H1 (cell line): Measurements from ENCODE around the gene PLK5. TPM values are rescaled to one million over a fixed set of nuclear protein-coding genes. Genes with fewer than 3 reads are reported as not detected.
A peak's percentile ranks its signal among the peaks of the same experiment; 100 is the strongest.

Experiments used
- BCL11A ChIP-seq, 2 experiments: IDR thresholded peaks; one replicate each; pipeline ENCODE4 v1.6.1; 2011; ENCODE audit warnings: low read depth in 2 of 2, low read length in 2 of 2, mild to moderate bottlenecking in 2 of 2
- BRCA1 ChIP-seq: IDR thresholded peaks from 2 replicates; pipeline ENCODE4 v1.6.1; 2012; ENCODE audit warnings: low read depth, low read length, improper control_type of control experiment
- FOSL1 ChIP-seq: IDR thresholded peaks from 2 replicates; pipeline ENCODE4 v1.6.1; 2011; ENCODE audit warnings: mild to moderate bottlenecking, low read depth, low read length, moderate library complexity; ENCODE audit not compliant: insufficient read depth
- KDM4A ChIP-seq: IDR thresholded peaks from one replicate; pipeline ENCODE4 v1.7.1; 2012; ENCODE audit warnings: low read depth, mild to moderate bottlenecking, moderate library complexity, low read length, inconsistent platforms; ENCODE audit not compliant: severe bottlenecking
- PHF8 ChIP-seq: fragments of 200-600 bp; sonication (generic); conservative IDR thresholded peaks from 2 replicates; pipeline ENCODE4 v1.7.1; 2012; ENCODE audit warnings: low read depth, mild to moderate bottlenecking, inconsistent platforms, low read length, moderate library complexity
- RAD21 ChIP-seq, 2 experiments: IDR thresholded peaks in 1 of 2; conservative IDR thresholded peaks in 1 of 2; 2 replicates each; pipeline ENCODE4 v1.6.1; 2011; ENCODE audit warnings: low read depth in 2 of 2, low read length in 2 of 2, improper control_type of control experiment in 1 of 2, inconsistent platforms in 1 of 2, mild to moderate bottlenecking in 1 of 2, moderate library complexity in 1 of 2
- RBBP5 ChIP-seq: IDR thresholded peaks from 2 replicates; pipeline ENCODE4 v1.7.1; 2012; ENCODE audit warnings: low read depth, mild to moderate bottlenecking, inconsistent platforms, low read length, moderate library complexity, borderline replicate concordance
- TCF12 ChIP-seq: IDR thresholded peaks from 2 replicates; pipeline ENCODE4 v1.6.1; 2011; ENCODE audit warnings: low read depth, mild to moderate bottlenecking, low read length
- polyA plus RNA-seq, 7 experiments: library from polyadenylated mRNA; depleted of rRNA in 3 of 7; stranded (reverse) in 5 of 7; unstranded in 2 of 7; fragments of >200 nt in 5 of 7; fragments of 200-250 nt in 2 of 7; gene quantifications; 1 replicate in 5 of 7; 2 replicates in 1 of 7; 4 replicates in 1 of 7; pipeline versions ENCODE4 v1.2.1 to v1.2.3, GENCODE V29; 2011 to 2013; ENCODE audit warnings: missing spikeins in 2 of 7, mixed read lengths in 2 of 7
- total RNA-seq: library from RNA; stranded (reverse); fragmentation: NEBNext Ultra II Directional; extraction: Animal tissue kit (Norgen Biotek cat#: 25700); gene quantifications from 2 replicates; pipeline ENCODE4 v1.2.1, GENCODE V29; 2021
- TF ChIP-seq, protein P1 (sequence below): IDR thresholded peaks from 2 replicates; pipeline ENCODE4 v1.6.1; 2012; ENCODE audit warnings: inconsistent platforms

The PLK5 gene
- total and polyA plus RNA-seq, 2 of the 8 experiments (the other 6 are each of a cell fraction or from before 2014, with no cell fraction given) = 0.43 to 0.45 TPM

DNA sequence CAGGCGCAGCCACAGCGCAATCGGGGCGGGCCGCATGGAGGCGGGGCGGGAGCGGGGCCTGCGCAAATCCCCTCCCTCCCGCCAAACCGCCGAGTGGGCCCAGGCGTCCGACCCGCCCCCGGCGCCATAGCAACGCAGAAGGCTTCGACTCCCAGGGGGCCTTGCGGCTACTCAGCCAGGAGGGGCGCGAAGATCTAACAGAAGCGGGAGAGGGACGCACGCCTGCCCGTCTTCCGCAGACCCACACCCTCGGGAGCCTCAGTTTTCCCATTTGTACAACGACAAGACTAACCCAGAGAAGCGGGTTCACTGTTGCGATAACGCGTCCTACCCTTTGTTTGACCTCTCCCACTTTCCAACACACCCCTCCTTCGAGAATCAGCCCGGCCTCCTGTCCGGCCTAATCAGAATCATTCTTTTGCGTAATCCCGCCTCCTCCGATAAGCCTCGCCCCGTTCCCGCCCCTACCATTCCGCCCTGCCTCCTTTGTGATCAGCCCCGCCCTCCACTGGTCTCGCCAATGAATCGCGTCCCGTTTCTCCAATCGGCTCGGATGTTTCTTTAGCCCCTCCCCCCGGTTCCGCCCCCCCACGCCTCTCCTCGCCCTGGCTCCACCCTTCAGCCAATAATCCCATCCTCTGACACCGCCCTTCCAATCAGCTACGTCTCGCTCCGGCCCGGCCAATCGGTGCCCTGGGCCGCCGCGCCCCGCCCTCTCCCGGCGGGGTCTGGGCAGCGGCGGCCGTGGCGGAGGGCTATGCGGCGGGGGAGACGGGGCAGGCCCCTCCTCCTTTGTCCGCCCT is 33.4 kb upstream of the PLK5 start, which contains the start of gene PCSK4 (continued):
- TF ChIP-seq FOSL1 = no peak
- TF ChIP-seq RBBP5 = no peak
- no peak for TF ChIP-seq BCL11A (IDR thresholded peaks at IDR 0.05; ENCODE audit: low read depth in 2 of 2, low read length in 2 of 2)
- TF ChIP-seq KDM4A = no peak
- TF ChIP-seq BRCA1 = no peak
- TF ChIP-seq, protein P1, sequence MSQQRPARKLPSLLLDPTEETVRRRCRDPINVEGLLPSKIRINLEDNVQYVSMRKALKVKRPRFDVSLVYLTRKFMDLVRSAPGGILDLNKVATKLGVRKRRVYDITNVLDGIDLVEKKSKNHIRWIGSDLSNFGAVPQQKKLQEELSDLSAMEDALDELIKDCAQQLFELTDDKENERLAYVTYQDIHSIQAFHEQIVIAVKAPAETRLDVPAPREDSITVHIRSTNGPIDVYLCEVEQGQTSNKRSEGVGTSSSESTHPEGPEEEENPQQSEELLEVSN = peak; percentile 77
- no peak for TF ChIP-seq PHF8
- no peak for TF ChIP-seq RAD21 (IDR thresholded peaks at IDR 0.05 in 1 of 2, conservative IDR thresholded peaks at IDR 0.05 in 1 of 2; ENCODE audit: low read depth in 2 of 2, low read length in 2 of 2)
- no peak for TF ChIP-seq TCF12
